CD4-positive, alpha-beta T cell treated with Interleukin-4 for 1 hour (primary cell): Measurements from ENCODE around the gene FRYL.
"Not testable (repeated sequence)": the region's sequence is repeated elsewhere in the genome, so short reads cannot be mapped to it uniquely, and the experiment has no call there.

Experiments used
- DNase-seq, 2 donors: peaks; one replicate each; pipeline ENCODE4 v3.0.0-alpha.2; 2020 to 2022

FRYL gene

DNA sequence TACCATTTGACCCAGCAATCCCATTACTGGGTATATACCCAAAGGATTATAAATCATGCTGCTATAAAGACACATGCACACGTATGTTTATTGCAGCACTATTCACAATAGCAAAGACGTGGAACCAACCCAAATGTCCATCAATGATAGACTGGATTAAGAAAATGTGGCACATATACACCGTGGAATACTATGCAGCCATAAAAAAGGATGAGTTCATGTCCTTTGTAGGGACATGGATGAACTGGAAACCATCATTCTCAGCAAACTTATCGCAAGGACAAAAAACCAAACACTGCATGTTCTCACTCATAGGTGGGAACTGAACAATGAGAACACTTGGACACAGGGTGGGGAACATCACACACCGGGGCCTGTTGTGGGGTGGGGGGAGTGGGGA lies 34.9 kb downstream of the FRYL start:
- DNase-seq = not testable (repeated sequence)

DNA sequence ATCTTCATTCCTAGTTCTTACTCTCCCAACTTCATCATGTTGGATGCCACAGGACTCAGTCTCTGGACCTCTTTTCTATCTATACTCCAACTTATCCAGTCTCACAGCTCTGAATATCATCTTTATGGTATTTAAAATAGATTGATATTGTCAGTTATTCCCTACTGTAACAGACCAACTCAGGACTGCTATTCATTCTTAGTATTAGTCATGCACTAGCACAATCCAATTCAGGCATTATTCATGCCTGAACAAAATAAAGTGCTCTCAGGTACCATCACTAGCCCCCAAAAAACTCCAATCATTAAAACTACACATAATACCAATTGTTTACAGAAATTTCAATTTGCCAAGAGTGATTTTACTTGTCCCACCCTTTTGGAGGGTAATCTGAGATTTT lies 37.7 kb downstream of the FRYL start:
- no peak for DNase-seq

DNA sequence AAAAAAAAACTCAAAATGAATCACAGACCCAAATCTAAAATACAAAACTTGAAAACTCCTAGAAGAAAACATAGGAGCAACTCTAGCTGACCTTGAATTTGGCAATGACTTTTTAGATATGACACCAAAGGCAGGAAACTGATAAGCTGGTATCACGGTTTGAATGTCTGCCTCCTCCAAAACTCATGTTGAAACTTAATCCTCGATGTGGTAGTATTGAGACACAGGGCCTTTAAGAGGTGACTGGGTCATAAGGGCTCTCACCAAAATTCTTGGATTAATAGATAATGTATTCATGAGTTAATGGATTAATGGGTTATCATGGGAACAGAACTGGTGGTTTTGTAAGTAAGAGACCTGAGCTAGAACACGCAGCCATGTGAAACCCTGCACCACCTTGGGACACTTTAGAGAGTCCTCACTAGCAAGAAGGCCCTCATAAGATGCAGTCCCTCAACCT lies 40.5 kb downstream of the FRYL start:
- DNase-seq = no peak

DNA sequence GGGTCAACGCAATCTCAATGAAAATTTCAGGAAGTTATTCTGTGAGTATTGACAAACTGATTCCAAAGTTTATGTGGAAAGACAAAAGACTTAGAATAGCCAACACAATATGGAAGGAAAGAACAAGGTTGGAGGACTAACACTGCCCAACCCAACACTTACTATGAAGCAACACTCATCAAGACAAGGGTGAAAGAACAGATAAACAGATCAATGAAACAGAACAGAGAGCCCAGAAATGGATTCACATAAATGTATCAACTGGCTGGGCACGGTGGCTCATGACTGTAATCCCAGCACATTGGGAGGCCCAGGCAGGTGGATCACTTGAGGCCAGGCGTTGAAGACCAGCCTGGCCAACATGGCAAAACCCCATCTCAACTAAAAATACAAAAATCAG lies 41.2 kb downstream of the FRYL start:
- DNase-seq = no peak

DNA sequence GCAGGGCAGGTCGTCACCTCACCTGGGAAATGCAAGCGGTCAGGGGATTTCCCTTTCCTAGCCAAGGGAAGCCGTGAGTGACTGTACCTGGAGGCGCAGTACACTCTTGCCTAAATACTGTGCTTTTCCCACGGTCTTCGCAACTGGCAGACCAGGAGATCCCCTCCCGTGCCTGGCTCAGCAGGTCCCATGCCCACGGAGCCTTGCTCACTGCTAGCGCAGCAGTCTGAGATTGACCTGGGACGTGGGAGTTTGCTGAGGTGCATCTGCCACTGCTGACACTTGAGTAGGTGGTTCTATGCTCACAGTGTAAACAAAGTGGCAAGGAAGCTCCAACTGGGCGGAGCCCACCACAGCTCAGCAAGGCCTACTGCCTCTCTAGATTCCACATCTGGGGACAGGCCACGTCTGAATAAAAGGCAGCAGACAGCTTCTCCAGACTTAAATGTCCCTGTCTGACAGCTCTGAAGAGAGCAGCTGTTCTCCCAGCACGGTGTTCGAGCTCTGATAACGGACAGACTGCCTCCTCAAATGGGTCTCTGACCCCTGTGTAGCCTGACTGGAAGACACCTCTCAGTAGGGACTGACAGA lies 51.1 kb downstream of the FRYL start:
- DNase-seq = peak in 1 of 2 donors; percentile 33

DNA sequence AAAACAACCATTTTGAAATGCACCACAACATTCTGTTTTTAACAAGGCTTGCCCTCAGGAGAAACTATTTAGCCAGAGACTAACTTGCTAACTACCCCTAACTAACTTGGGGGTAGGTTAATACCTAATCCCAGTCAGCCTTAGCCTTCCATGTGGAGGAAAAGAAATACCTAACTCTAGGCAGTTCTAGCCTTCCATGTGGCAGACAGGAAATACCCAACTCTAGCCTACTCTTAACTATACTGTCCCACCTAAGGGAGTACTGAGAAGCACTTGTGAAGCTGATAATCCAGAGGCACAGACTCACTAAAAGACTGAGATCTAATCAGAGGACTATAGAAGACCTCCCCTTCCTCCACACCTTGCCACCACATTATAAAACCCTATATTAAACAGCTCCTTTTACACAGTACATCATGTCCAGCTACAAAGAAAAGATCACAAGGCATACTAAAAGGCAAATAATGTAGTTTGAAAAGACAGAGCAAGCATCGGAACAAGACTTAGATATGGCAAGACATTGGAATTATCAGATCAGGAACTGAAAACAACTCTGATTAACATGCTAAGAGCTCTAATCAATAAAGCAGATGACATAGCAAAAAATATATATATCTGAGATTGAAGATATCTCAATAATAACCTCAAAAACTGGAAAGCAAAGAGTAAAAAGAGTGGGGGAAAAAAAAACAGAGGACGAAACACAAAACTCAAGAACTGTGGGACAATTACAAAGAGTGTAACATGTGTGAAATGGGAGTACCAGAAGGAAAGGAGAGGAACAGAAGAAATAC lies 52.2 kb downstream of the FRYL start:
- DNase-seq = no peak

DNA sequence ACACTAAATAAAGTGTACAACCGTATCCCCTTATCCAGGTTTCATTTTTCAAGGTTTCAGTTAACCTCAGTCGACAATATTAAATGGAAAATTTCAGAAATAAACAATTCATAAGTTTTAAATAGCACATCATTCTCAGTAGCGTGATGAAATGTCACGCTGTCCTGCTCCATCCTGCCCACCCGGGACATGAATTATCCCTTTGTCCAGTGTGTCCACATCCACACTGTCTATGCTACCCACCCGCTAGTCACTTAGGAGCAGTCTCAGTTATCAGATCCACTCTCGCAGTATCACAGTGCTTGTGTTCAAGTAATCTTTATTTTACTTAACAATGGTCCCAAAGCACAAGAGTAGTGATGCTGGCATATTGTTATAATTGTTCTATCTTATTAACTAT lies 54.7 kb downstream of the FRYL start:
- DNase-seq = no peak

DNA sequence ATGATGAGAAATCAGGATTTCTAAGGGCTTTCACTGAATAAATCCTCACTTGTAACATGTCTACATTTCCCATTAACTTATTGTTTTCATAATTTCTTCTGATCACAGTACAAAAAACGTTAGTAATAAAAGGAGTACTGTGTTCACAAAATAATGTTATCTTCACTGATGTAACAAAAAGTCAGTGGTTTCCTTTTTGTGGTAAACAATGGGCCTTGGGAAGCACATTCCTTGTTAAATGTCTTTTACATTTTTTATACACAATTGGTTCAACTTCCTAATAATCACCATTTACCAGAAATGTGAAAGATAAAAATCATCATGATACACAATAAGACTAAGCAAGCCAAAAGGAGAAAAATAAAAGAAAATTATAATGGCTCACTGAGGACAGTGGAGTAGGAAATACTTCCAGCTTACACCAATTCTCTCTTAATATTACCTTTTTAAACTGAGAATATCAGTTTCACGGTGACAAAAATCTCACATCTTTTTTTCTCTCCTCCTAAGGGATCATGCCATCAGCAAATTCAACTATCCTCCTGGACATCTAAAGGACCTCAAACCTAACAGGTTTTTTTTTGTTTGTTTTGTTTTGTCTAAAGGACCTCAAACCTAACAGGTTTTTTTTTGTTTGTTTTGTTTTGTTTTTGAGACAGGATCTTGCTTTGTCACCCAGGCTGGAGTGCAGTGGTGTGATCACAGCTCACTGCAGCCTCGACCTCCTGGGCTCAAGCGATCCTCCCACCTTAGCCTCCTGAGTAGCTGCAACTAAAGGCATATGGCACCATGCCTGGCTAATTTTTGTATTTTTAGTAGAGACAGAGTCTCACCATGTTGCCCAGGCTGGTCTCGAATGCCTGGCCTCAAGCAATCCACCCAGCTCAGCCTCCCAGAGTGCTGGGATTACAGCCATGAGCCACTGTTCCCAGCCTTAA lies 57.3 kb downstream of the FRYL start:
- no peak for DNase-seq

DNA sequence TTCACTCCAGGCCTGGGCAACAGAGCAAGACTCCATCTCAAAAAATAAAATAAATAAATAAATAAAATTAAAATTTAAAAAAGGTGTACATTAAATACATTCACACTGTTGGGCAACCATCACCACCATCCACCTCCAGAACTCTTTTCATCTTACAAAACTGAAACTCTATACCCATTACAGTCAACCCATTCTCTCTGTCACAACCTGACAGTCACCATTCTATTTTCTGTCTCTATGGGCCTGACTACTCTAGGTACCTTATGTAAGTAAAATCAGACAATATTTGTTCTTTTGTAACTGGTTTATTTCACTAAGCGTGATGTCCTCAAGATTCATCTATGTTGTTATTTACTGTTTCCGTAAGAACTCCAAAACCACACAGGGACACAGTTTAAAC lies 59.6 kb downstream of the FRYL start:
- DNase-seq = no peak

DNA sequence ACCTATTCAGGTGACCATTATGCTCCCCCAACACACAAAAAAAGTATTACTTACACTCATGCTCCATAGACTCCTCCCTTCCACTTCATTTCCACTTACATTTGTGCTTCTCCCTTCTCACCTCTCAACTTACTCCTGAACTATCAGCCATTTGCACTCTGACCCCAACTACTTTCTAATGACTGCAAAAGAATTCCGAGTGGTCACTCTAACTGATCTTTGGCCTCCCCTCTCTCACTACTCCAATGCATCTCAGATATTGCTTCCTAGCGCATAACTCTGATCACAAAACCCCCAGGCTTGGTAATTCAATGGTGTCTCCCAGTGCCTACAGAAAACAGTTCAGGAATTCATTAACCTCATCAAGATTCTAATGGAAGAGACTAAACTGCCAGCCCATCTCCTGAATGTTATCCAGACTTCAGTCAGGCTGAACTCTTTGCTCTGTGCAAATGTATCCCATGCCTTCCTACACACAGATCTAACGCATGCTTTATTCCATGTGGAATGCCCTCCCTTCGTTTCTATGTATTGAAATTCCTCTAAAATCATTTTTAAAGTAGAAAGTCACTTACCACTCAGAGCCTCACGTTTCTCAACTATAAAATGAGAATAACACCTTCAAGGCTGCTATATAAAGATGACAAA lies 61.1 kb downstream of the FRYL start:
- DNase-seq = no peak

DNA sequence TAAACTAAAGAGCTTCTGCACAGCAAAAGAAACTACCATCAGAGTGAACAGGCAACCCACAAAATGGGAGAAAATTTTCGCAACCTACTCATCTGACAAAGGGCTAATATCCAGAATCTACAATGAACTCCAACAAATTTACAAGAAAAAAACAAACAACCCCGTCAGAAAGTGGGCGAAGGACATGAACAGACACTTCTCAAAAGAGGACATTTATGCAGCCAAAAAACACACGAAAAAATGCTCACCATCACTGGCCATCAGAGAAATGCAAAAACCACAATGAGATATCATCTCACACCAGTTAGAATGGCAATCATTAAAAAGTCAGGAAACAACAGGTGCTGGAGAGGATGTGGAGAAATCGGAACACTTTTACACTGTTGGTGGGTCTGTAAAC lies 63.8 kb downstream of the FRYL start:
- not testable (repeated sequence) for DNase-seq

DNA sequence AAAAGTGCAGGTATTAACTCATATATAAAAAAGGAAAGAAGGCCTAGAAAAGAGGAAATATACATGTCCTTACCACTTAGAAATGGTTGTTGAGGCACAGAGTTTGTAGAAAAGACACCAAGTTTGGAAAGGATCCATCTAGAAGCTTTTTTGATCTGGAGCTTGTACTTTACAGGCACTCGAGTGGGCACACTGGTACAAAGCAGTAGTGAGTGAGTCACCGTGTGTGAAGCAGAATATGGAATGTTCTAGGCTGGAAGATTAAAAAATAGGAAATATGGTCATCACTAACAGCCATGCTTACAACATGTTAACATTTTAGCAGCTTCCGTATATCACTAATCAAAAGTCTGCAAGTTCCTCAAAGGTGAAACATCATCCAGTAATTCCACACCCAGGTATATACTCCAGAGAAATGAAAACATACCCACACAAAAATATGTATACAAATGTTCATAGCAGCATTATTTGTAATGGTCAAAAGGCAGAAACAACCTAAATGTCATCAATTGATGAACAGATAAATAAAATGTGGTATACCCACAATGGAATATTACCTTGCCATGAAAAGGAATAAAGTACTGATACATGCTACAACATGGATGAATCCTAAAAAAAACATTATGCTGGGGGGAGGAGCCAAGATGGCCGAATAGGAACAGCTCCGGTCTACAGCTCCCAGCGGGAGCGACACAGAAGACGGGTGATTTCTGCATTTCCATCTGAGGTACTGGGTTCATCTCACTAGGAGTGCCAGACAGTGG lies 69.5 kb downstream of the FRYL start:
- no peak for DNase-seq

DNA sequence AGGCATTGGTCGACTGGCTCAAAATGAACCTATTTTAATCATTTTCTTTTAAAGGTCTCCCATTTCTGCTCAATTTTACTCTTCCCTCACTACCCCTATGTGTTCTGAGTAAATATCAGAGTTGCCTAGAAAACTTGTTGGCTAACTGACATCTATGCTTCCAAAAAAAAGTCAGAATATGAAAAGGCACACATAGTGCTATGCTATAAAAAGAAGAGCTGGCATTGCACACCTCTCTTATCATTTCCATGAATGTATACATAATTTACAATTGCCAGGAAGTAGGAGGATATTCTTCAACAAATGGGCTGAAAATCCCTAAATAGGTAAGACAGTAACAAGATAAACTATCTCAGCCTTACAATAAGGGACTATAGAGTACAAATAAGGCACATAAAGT lies 70.2 kb downstream of the FRYL start:
- no peak for DNase-seq

DNA sequence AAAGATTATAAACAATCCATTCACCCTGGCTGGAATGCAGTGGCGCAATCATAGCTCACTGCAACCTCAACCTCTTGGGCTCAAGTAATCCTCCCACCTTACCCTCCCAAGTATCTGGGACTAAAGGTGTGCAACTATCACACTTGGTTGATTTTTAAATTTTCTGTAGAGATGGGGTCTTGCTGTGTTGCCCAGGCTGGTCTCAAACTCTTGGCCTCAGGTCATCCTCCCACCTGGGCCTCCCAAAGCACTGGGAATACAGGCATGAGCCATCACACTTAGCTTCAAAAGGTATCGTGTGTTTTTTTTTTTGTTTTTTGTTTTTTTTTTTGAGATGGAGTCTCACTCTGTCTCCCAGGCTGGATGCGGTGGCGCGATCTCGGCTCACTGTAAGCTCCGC lies 71.5 kb downstream of the FRYL start:
- no peak for DNase-seq

DNA sequence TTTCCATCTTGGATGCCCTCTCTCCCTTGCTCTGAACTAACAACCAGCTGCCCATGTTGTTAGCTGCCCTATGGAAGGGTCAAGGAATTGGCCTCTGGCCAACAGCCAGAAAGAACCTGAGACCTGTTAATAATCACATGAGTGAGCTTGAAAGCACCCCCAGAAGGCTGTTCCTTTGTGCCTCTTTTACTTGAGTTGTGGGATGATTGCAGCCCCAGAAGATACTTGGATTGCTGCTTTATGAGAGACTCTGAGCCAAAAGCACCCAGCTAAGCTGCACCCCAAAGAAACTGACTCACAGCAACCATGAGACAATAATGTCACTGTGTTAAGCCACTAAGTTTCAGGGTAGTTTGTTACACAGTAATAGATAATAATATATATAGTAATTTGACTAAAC lies 73.3 kb downstream of the FRYL start:
- DNase-seq = no peak

DNA sequence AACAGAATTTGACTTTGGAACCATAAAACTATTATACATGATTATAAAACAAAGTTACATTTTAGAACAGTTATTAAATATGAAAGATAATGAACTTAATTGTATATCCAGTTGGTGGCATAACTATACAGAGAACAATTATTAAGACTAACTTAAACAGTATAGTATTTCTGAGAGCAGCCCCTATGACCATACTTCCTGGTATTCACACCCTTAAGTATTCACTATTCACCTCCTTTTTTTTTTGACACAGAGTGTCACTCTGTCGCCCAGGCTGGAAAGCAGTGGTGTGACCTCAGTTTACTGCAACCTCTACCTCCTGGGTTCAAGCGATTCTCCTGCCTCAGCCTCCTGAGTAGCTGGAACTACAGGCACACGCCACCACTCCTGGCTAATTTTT lies 74.5 kb downstream of the FRYL start:
- DNase-seq = no peak

DNA sequence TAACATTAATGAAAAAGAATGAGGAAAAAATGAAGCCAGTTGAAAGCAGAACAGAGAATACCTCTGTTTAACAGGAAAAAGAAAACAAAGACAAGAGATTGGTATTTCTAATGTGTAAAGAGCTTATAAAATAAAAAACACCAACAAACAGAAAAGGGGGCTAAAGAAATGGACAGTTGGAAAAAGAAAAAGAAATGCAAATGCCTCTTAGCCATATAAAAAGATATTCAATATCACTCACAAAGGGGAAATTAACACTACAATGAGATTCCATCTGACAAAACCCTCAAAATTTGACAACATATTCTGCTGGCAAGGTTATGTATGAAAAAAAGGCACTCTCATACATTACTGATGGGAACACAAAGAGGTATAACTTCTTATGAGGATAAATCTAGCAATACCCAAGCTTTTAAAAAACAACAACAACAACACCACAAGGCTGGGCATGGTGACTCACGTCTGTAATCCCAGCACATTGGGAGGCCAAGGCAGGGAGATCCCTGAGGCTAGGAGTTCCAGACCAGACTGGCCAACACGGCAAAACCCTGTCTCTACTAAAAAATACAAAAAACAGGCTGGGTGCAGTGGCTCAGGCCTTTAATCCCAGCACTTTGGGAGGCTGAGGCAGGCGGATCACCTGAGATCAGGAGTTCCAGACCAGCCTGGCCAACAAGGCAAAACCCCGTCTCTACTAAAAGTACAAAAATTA lies 75.8 kb downstream of the FRYL start:
- DNase-seq = no peak

DNA sequence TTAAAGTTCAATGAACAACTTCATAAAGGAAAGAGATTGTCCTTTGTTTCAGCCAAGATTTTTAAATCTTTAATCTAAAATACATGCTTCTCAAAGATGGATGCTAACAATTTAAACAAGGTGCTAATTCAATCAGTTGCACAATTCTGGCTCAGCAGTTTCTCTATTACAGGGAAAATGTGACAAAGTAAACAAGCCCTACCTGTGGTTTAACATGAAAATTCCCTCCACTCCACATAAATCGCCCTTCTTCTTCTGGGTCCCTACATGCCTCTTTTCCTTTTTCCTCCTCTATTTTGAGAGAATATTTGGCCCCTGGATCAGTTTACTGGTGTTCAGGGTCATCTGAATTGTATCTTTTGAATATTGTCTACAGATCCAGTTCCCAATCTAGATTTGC lies 80.6 kb downstream of the FRYL start:
- DNase-seq = no peak

DNA sequence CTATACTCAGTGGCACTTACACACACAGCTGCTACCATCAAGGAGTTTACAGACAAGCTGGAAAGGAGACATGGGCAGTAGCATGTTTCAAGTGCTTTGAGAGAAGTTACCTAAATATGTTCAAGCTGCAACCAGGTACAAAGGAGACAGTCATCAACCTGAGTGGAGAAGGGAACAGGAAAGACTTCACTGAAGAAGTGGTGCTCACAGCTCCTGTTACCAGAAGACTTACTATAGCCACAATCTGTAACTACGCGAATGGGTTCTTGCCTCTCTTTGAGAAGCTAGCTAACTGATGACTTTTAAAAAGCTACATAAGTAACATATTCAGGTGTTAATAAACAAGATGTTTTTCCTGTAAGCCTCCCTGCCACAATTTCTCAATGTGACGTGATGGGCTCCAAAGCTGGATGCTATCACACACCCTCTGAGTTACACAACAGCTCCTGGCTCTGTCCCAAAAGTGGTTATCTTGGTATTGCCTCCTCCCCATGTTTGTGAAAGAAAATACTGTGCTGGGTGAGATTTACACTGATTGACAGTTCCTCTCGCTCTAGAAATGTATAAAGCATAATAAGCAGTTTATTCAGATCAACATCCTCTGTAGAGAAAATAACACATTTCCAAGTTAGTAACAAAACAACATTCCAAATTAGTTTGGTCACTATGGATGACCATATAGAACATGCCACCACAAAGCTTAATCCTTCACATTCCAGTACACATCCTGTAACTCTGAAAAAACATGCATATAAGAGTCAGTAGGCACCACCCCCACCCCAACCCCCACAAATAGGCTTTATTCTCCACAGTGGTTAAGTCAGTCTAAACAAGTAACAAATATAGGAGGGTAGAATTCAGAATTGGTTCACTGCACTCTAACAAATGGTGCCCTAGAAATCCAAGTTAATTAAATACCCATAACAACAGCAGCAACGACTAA lies 81.8 kb downstream of the FRYL start:
- no peak for DNase-seq

DNA sequence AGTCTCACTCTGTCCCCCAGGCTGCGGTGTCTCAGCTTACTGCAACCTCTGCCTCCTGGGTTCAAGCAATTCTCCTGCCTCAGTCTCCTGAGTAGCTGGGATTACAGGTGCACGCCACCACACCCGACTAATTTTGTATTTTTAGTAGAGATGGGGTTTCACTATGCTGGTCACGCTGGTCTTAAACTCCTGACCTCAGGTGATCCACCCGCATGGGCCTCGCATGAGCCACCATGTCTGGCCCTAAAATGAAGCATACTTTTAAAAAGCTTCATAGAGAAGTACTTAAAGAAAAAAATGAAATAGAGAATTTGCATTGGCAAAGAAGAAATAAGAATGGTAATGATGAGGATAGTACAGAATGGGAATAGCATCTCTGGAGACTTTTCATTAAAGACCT lies 82.6 kb downstream of the FRYL start:
- DNase-seq = not testable (repeated sequence)
